ENCODE measurements around the gene SERPINB7.

- TF ChIP-seq EZH2 (IDR thresholded peaks at IDR 0.05; ENCODE audit: insufficient read depth, poor library complexity, severe bottlenecking) (no peak), EZH2phosphoT487 (IDR thresholded peaks at IDR 0.05; ENCODE audit: insufficient read depth, low read depth) (no peak)
Measured at GRCh38 chr18:63844254-63844653, 69.0 kb downstream of the SERPINB7 start.
